Common myeloid progenitor, CD34-positive (primary cell): ENCODE measurements around the gene TRIM43B.
"Not testable (repeated sequence)": the region's sequence is repeated elsewhere in the genome, so short reads cannot be mapped to it uniquely, and the experiment has no call there.

Source experiments
- CTCF ChIA-PET: fragments of 350-600 bp; sonication (Branson Sonifier 250); formaldehyde crosslinking; loops from one replicate; lab custom pipeline; 2021; ENCODE audit warnings: antibody characterized with exemption; lab: Charles Lee
- POLR2A ChIA-PET: fragments of 350-600 bp; sonication (Branson Sonifier 250); formaldehyde crosslinking; loops from one replicate; lab custom pipeline; 2021; ENCODE audit warnings: antibody characterized with exemption; lab: Charles Lee
- DNase-seq, 3 donors: peaks; one replicate each; pipeline versions ENCODE4 v3.0.0 to v3.0.0-alpha.2; 2013
- H3K27ac ChIP-seq, 2 experiments: 1 replicate in 1 of 2; 2 replicates in 1 of 2; pipeline ENCODE4 v1.7.0; 2013; ENCODE audit warnings: inconsistent platforms in 2 of 2, low read length in 2 of 2, mild to moderate bottlenecking in 2 of 2, low read depth in 1 of 2, moderate library complexity in 1 of 2; ENCODE audit not compliant: severe bottlenecking in 2 of 2, insufficient read depth in 1 of 2, poor library complexity in 1 of 2
- H3K27me3 ChIP-seq, 5 experiments: replicated peaks in 2 of 5; 1 replicate in 3 of 5; 2 replicates in 2 of 5; pipeline versions ENCODE4 v1.6.1 to v1.7.0; 2013; ENCODE audit warnings: low read length in 4 of 5, mild to moderate bottlenecking in 2 of 5, moderate library complexity in 2 of 5, inconsistent platforms in 1 of 5; ENCODE audit not compliant: insufficient read depth in 5 of 5, control insufficient read depth in 4 of 5
- H3K36me3 ChIP-seq, 4 experiments: 1 replicate in 2 of 4; 2 replicates in 2 of 4; pipeline versions ENCODE4 v1.6.1 to v1.7.0; 2013; ENCODE audit warnings: low read length in 3 of 4, control low read depth in 1 of 4, mild to moderate bottlenecking in 1 of 4; ENCODE audit not compliant: control insufficient read depth in 4 of 4, insufficient read depth in 4 of 4
- H3K4me1 ChIP-seq, 4 experiments: 1 replicate in 3 of 4; 2 replicates in 1 of 4; pipeline versions ENCODE4 v1.6.1 to v1.7.1; 2013; ENCODE audit warnings: low read length in 3 of 4, mild to moderate bottlenecking in 3 of 4, control low read depth in 1 of 4, inconsistent platforms in 1 of 4, moderate library complexity in 1 of 4; ENCODE audit not compliant: control insufficient read depth in 4 of 4, insufficient read depth in 4 of 4; ENCODE audit errors: control extremely low read depth in 1 of 4
- H3K4me3 ChIP-seq, 7 experiments: 1 replicate in 4 of 7; 2 replicates in 3 of 7; pipeline versions ENCODE4 v1.5.1 to v1.7.0; 2013; ENCODE audit warnings: mild to moderate bottlenecking in 7 of 7, low read length in 6 of 7, moderate library complexity in 6 of 7, inconsistent platforms in 2 of 7, low read depth in 2 of 7, control low read depth in 1 of 7; ENCODE audit not compliant: insufficient read depth in 4 of 7, control insufficient read depth in 1 of 7; ENCODE audit errors: extremely low read depth in 1 of 7
- H3K9me3 ChIP-seq, 5 experiments: 1 replicate in 4 of 5; 2 replicates in 1 of 5; pipeline versions ENCODE4 v1.6.1 to v1.7.1; 2013; ENCODE audit warnings: low read length in 4 of 5, mild to moderate bottlenecking in 2 of 5, inconsistent platforms in 1 of 5, low read depth in 1 of 5, moderate library complexity in 1 of 5; ENCODE audit not compliant: control insufficient read depth in 4 of 5, insufficient read depth in 2 of 5; ENCODE audit errors: control extremely low read depth in 1 of 5
- WGBS: methylation state at CpG from one replicate; pipeline ENCODE4 v1.1.5; 2013; ENCODE audit not compliant: insufficient coverage; 5-methylcytosine and 5-hydroxymethylcytosine counted together

Gene TRIM43B

DNA sequence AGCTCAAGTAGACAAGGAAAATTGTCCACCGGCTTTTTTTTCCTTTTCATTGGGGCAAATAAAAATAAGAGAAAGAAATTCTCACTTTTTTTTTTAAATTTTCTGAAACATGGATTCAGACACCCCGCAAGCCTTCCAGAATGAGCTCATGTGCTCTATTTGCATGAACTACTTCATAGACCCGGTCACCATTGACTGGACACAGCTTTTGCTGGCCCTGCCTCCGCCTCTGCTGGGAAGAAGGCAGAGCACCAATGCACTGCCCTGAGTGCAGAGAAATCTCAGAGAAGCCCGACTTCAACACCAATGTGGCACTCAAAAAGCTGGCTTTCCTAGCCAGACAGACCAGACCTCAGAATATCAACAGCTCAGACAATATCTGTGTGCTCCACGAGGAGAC, 30.2 kb upstream of the TRIM43B start:
- Histone ChIP-seq H3K36me3 (no peaks in the 10 kb centered on the region), H3K27me3 (no peaks in the 10 kb centered on the region), H3K4me3 (no peak overlapping the region), H3K4me1 (no peaks in the 10 kb centered on the region), H3K9me3 (no peaks in the 10 kb centered on the region), H3K27ac (no peak overlapping the region)
- WGBS, result 97% methylated on average over 4 of the region's 6 CpGs
- no peak for DNase-seq
- ChIA-PET POLR2A (no interaction called here), CTCF (interaction anchor here (1.3 kb wide), 1 partner anchor 11 kb away, joined by 6 read pairs; no protein-coding TSS in a partner anchor)

DNA sequence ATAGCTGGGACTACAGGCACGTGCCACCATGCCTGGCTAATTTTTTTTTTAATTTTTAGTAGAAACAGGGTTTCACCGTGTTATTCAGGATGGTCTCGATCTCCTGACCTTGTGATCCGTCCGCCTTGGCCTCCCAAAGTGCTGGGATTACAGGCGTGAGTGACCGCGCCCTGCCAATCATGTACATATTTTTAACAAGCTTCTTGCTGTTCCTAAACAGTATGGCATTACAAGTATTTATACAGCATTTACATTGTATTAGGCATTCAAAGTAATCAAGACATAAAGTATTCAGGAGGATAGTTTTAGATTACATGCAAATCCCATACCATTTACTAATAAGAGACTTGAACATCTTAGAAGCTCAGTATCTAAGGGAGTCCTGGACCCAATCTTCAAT, 29.7 kb upstream of the TRIM43B start:
- H3K36me3 ChIP-seq, H3K27ac ChIP-seq, POLR2A ChIA-PET, H3K27me3 ChIP-seq, H3K9me3 ChIP-seq, DNase-seq, H3K4me1 ChIP-seq, H3K4me3 ChIP-seq: not testable (repeated sequence)
- CTCF ChIA-PET, result interaction anchor here (1.3 kb wide), 1 partner anchor 12 kb away, joined by 6 read pairs; no protein-coding TSS in a partner anchor
- WGBS, result 98% methylated on average over 6 of the region's 8 CpGs

GRCh38 chr2:95509408-95509807, 24.9 kb upstream of the TRIM43B start:
- 88% methylated on average over 1 of the region's 2 CpGs for WGBS
- no peaks in the 10 kb centered on the region for H3K4me1 ChIP-seq
- no peaks in the 10 kb centered on the region for H3K9me3 ChIP-seq
- ChIA-PET POLR2A (interaction anchor here (0.7 kb wide), 1 partner anchor 153 kb away, joined by 4 read pairs; no protein-coding TSS in a partner anchor), CTCF (no interaction called here)
- no peak for DNase-seq
- no peaks in the 10 kb centered on the region for H3K36me3 ChIP-seq
- H3K27me3 ChIP-seq, result no peaks in the 10 kb centered on the region
- no peak overlapping the region for H3K27ac ChIP-seq
- no peak overlapping the region for H3K4me3 ChIP-seq

- Histone ChIP-seq H3K36me3 (no peaks in the 10 kb centered on the region), H3K27ac (no peak overlapping the region), H3K27me3 (no peaks in the 10 kb centered on the region), H3K4me1 (no peaks in the 10 kb centered on the region), H3K4me3 (no peak overlapping the region), H3K9me3 (no peaks in the 10 kb centered on the region)
- POLR2A ChIA-PET, result no interaction called here
- no peak for DNase-seq
- 93% methylated on average over 2 of the region's 4 CpGs for WGBS
- CTCF ChIA-PET, result no interaction called here
These were observed 20.7 kb upstream of the TRIM43B start for GRCh38 chr2:95505222-95505621.

DNA sequence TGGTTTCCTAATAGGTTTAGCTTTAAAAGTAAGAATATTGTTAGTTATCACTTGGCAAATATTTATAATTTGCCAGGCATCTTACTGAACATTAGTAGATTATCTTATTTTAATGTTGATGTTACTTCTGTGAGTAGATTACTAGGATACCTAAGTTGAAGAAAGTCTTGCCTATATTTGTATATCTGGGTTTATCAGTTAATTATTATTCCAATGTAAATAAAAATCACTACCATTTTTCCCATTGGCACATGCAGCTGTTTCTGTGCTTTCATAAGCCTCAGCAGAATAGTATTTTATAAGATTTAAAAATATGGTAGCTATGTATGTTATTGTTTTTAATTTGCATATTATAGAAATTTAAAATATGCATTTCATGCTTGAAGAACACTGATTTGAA, 16.3 kb upstream of the TRIM43B start:
- Histone ChIP-seq H3K9me3 (no peaks in the 10 kb centered on the region), H3K4me3 (no peak overlapping the region), H3K4me1 (no peaks in the 10 kb centered on the region), H3K36me3 (no peaks in the 10 kb centered on the region), H3K27ac (no peak overlapping the region), H3K27me3 (peaks cover 0 to 2% (median 0%) of the 10 kb centered on the region in 5 experiments)
- ChIA-PET CTCF (no interaction called here), POLR2A (no interaction called here)
- DNase-seq, result no peak

DNA sequence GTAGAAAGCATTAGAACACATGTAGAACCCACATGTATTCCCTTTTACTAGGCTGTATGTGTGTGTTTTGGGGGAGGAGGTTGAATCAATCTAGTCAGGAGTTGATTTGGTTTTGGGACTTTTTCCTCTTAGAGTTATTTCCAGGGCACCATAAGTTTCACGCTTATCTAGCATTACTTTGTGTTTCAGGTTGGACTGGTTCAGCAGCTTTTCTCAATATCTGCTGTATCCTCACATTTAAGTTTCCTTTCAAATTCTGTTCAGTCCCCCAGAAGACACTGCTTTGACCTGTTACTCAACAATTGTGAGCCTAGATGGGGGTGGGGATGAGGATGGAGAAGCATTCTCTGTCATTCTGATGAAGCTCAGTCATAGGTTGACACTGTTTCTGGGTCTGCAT, 7.5 kb upstream of the TRIM43B start:
- DNase-seq, H3K27ac ChIP-seq, H3K4me1 ChIP-seq, H3K36me3 ChIP-seq, POLR2A ChIA-PET, H3K9me3 ChIP-seq, H3K4me3 ChIP-seq, H3K27me3 ChIP-seq, CTCF ChIA-PET: not testable (repeated sequence)
- WGBS, result no CpG with 5 or more reads among the region's 1 CpG

- H3K4me1 ChIP-seq, H3K9me3 ChIP-seq, H3K27me3 ChIP-seq, H3K27ac ChIP-seq, DNase-seq, H3K4me3 ChIP-seq, POLR2A ChIA-PET, CTCF ChIA-PET, H3K36me3 ChIP-seq: not testable (repeated sequence)
- WGBS, result no CpG with 5 or more reads among the region's 3 CpGs
These were observed 9.5 kb downstream of the TRIM43B start for GRCh38 chr2:95475025-95475424.
